ENCODE results near the gene ZBTB48.

Gene ZBTB48

GRCh38 chr1:6587261-6588005 lies 7.6 kb downstream of the ZBTB48 start:
- TF ChIP-seq YY1 (IDR thresholded peaks at IDR 0.05; ENCODE audit: insufficient read depth, insufficient read length), result no peak
- TF ChIP-seq SUZ12 (IDR thresholded peaks at IDR 0.05; ENCODE audit: extremely low read depth, insufficient read depth, insufficient read length), result no peak
- TF ChIP-seq ZNF274 (IDR thresholded peaks at IDR 0.05; ENCODE audit: low read depth, low read length), result no peak
- H3K4me1 ChIP-seq (ENCODE audit: insufficient read depth, insufficient read length), result peaks cover 3% of the 10 kb centered on the region
- H3K36me3 ChIP-seq (ENCODE audit: insufficient read depth, insufficient read length, low read length), result peaks cover 53% of the 10 kb centered on the region
- no peak overlapping the region for H3K9ac ChIP-seq (ENCODE audit: insufficient read length, low read depth)
- no peaks in the 10 kb centered on the region for H3K9me3 ChIP-seq (ENCODE audit: insufficient read depth, low read length)
- no peak overlapping the region for H3K4me3 ChIP-seq (ENCODE audit: insufficient read length, low read depth)
- DNase-seq (ENCODE audit: low read depth, low spot score), result no peak
- H3K27me3 ChIP-seq (ENCODE audit: insufficient read depth, insufficient read length), result no peaks in the 10 kb centered on the region

DNA sequence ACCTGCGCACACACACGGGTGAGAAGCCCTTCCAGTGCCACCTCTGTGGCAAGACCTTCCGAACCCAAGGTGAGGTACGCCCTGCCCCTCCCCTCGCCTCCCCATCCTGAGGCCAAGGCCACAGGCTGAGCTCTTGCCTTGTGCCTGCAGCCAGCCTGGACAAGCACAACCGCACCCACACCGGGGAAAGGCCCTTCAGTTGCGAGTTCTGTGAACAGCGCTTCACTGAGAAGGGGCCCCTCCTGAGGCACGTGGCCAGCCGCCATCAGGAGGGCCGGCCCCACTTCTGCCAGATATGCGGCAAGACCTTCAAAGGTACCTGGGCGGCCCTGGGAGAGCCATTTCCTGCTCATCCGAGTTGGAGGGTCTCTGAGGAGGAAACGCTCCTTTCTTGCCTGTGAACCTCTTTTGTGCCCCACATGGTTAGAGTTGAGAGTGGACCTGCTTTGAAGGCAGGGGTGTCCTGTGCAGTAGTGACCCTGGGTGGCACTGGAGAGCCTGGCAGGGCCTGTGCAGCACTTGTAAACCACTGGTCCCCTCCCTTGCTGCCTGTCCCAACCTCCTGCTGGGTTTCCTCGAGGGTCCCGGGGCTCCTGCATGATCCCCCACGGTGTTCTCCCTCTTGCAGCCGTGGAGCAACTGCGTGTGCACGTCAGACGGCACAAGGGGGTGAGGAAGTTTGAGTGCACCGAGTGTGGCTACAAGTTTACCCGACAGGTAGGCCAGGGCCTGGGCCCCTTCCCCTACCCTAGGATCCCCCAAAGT lies 8.5 kb downstream of the ZBTB48 start:
- Histone ChIP-seq H3K4me1 (ENCODE audit: insufficient read depth, insufficient read length) (peaks cover 3% of the 10 kb centered on the region), H3K36me3 (ENCODE audit: insufficient read depth, insufficient read length, low read length) (peaks cover 59% of the 10 kb centered on the region), H3K9me3 (ENCODE audit: insufficient read depth, low read length) (no peaks in the 10 kb centered on the region), H3K27me3 (ENCODE audit: insufficient read depth, insufficient read length) (no peaks in the 10 kb centered on the region), H3K9ac (ENCODE audit: insufficient read length, low read depth) (no peak overlapping the region), H3K4me3 (ENCODE audit: insufficient read length, low read depth) (no peak overlapping the region)
- no peak for DNase-seq (ENCODE audit: low read depth, low spot score)
- TF ChIP-seq ZNF274 (IDR thresholded peaks at IDR 0.05; ENCODE audit: low read depth, low read length) (no peak), SUZ12 (IDR thresholded peaks at IDR 0.05; ENCODE audit: extremely low read depth, insufficient read depth, insufficient read length) (no peak), YY1 (IDR thresholded peaks at IDR 0.05; ENCODE audit: insufficient read depth, insufficient read length) (no peak)

DNA sequence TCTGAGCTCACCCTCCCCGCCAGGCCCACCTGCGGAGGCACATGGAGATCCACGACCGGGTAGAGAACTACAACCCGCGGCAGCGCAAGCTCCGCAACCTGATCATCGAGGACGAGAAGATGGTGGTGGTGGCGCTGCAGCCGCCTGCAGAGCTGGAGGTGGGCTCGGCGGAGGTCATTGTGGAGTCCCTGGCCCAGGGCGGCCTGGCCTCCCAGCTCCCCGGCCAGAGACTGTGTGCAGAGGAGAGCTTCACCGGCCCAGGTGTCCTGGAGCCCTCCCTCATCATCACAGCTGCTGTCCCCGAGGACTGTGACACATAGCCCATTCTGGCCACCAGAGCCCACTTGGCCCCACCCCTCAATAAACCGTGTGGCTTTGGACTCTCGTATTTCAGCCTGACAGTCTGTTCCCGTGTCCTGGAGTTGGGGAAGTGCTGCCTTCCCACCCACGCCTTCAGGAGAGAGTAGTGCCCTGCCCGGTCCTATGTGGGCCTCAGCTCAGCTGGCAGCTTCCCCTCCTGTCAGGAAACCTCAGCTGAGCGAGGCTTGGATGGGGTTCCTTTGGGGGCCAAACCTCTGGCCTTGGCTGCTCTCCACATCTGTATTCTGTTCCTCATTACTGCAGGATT lies 9.2 kb downstream of the ZBTB48 start:
- peaks cover 66% of the 10 kb centered on the region for H3K36me3 ChIP-seq (ENCODE audit: insufficient read depth, insufficient read length, low read length)
- no peaks in the 10 kb centered on the region for H3K27me3 ChIP-seq (ENCODE audit: insufficient read depth, insufficient read length)
- DNase-seq (ENCODE audit: low read depth, low spot score), result no peak
- no peak for TF ChIP-seq YY1 (IDR thresholded peaks at IDR 0.05; ENCODE audit: insufficient read depth, insufficient read length)
- TF ChIP-seq SUZ12 (IDR thresholded peaks at IDR 0.05; ENCODE audit: extremely low read depth, insufficient read depth, insufficient read length), result no peak
- no peak for TF ChIP-seq ZNF274 (IDR thresholded peaks at IDR 0.05; ENCODE audit: low read depth, low read length)
- no peaks in the 10 kb centered on the region for H3K9me3 ChIP-seq (ENCODE audit: insufficient read depth, low read length)
- no peak overlapping the region for H3K9ac ChIP-seq (ENCODE audit: insufficient read length, low read depth)
- H3K4me3 ChIP-seq (ENCODE audit: insufficient read length, low read depth), result no peak overlapping the region
- H3K4me1 ChIP-seq (ENCODE audit: insufficient read depth, insufficient read length), result peaks cover 3% of the 10 kb centered on the region

- no peak for TF ChIP-seq YY1 (IDR thresholded peaks at IDR 0.05; ENCODE audit: insufficient read depth, insufficient read length)
- TF ChIP-seq SUZ12 (IDR thresholded peaks at IDR 0.05; ENCODE audit: extremely low read depth, insufficient read depth, insufficient read length), result no peak
- no peak for TF ChIP-seq ZNF274 (IDR thresholded peaks at IDR 0.05; ENCODE audit: low read depth, low read length)
- DNase-seq (ENCODE audit: low read depth, low spot score), result no peak
- H3K9me3 ChIP-seq (ENCODE audit: insufficient read depth, low read length), result no peaks in the 10 kb centered on the region
- H3K4me1 ChIP-seq (ENCODE audit: insufficient read depth, insufficient read length), result peaks cover 3% of the 10 kb centered on the region
- no peak overlapping the region for H3K9ac ChIP-seq (ENCODE audit: insufficient read length, low read depth)
- no peak overlapping the region for H3K4me3 ChIP-seq (ENCODE audit: insufficient read length, low read depth)
- peaks cover 73% of the 10 kb centered on the region for H3K36me3 ChIP-seq (ENCODE audit: insufficient read depth, insufficient read length, low read length)
- H3K27me3 ChIP-seq (ENCODE audit: insufficient read depth, insufficient read length), result no peaks in the 10 kb centered on the region
Measured at GRCh38 chr1:6590046-6590445, 10.3 kb downstream of the ZBTB48 start.

- peaks cover 85% of the 10 kb centered on the region for H3K36me3 ChIP-seq (ENCODE audit: insufficient read depth, insufficient read length, low read length)
Measured at GRCh38 chr1:6591222-6591621, 11.4 kb downstream of the ZBTB48 start.

DNA sequence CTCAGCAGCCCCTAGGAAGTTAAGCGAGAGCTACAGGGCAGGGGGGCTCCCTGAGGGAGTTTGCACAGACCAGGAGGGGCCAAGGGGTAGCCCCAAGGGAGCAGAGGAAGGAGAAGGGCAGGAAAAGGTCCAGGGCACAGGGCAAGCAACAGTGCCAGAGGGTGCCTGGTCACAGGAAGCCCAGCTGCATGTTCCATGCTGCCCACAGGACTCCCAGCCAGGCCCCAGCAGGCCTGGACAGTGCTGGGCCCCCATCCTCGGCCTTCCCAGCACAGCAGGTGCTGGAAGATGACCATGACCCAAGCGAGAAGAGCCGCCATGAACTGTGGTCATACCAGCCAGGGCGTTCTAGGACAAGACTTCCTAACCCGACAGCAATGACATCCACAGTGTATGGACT lies 11.8 kb downstream of the ZBTB48 start:
- peaks cover 3% of the 10 kb centered on the region for H3K4me1 ChIP-seq (ENCODE audit: insufficient read depth, insufficient read length)
- peaks cover 89% of the 10 kb centered on the region for H3K36me3 ChIP-seq (ENCODE audit: insufficient read depth, insufficient read length, low read length)
- DNase-seq (ENCODE audit: low read depth, low spot score), result no peak
- TF ChIP-seq YY1 (IDR thresholded peaks at IDR 0.05; ENCODE audit: insufficient read depth, insufficient read length) (no peak), ZNF274 (IDR thresholded peaks at IDR 0.05; ENCODE audit: low read depth, low read length) (no peak), SUZ12 (IDR thresholded peaks at IDR 0.05; ENCODE audit: extremely low read depth, insufficient read depth, insufficient read length) (no peak)
- no peaks in the 10 kb centered on the region for H3K27me3 ChIP-seq (ENCODE audit: insufficient read depth, insufficient read length)
- H3K4me3 ChIP-seq (ENCODE audit: insufficient read length, low read depth), result no peak overlapping the region
- no peaks in the 10 kb centered on the region for H3K9me3 ChIP-seq (ENCODE audit: insufficient read depth, low read length)
- H3K9ac ChIP-seq (ENCODE audit: insufficient read length, low read depth), result no peak overlapping the region

More at GRCh38 chr1:6591222-6591621, 11.4 kb downstream of the ZBTB48 start:
- no peak for TF ChIP-seq SUZ12 (IDR thresholded peaks at IDR 0.05; ENCODE audit: extremely low read depth, insufficient read depth, insufficient read length)
- no peak for TF ChIP-seq YY1 (IDR thresholded peaks at IDR 0.05; ENCODE audit: insufficient read depth, insufficient read length)
- no peak for TF ChIP-seq ZNF274 (IDR thresholded peaks at IDR 0.05; ENCODE audit: low read depth, low read length)
- no peaks in the 10 kb centered on the region for H3K27me3 ChIP-seq (ENCODE audit: insufficient read depth, insufficient read length)
- H3K4me3 ChIP-seq (ENCODE audit: insufficient read length, low read depth), result no peak overlapping the region
- H3K9me3 ChIP-seq (ENCODE audit: insufficient read depth, low read length), result no peaks in the 10 kb centered on the region
- no peak for DNase-seq (ENCODE audit: low read depth, low spot score)
- no peak overlapping the region for H3K9ac ChIP-seq (ENCODE audit: insufficient read length, low read depth)
- H3K4me1 ChIP-seq (ENCODE audit: insufficient read depth, insufficient read length), result peaks cover 3% of the 10 kb centered on the region

DNA sequence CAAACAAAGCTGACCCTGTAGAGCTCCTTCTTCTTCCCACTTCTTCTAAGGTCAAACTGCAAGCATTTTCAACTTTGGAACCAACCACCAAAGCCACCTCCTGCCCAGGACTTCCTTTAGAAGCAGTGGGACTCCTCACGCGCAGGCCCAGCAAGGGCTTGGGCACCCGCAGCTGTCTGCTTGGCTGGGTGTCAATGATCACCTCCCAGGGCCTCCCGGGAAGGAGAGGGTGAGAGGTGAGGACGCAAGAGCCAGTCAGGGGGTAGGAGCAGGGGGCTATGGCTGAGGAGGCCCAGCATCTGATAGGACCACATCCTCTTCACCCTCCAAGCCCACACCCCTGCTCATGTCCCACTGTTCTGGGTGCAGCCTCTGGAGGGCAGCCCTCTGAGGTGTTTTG lies 12.6 kb downstream of the ZBTB48 start:
- no peak overlapping the region for H3K4me3 ChIP-seq (ENCODE audit: insufficient read length, low read depth)
- H3K4me1 ChIP-seq (ENCODE audit: insufficient read depth, insufficient read length), result peaks cover 3% of the 10 kb centered on the region
- H3K36me3 ChIP-seq (ENCODE audit: insufficient read depth, insufficient read length, low read length), result peaks cover 95% of the 10 kb centered on the region
- TF ChIP-seq ZNF274 (IDR thresholded peaks at IDR 0.05; ENCODE audit: low read depth, low read length) (no peak), YY1 (IDR thresholded peaks at IDR 0.05; ENCODE audit: insufficient read depth, insufficient read length) (no peak), SUZ12 (IDR thresholded peaks at IDR 0.05; ENCODE audit: extremely low read depth, insufficient read depth, insufficient read length) (no peak)
- no peak for DNase-seq (ENCODE audit: low read depth, low spot score)
- no peaks in the 10 kb centered on the region for H3K27me3 ChIP-seq (ENCODE audit: insufficient read depth, insufficient read length)
- H3K9me3 ChIP-seq (ENCODE audit: insufficient read depth, low read length), result no peaks in the 10 kb centered on the region
- H3K9ac ChIP-seq (ENCODE audit: insufficient read length, low read depth), result no peak overlapping the region
